ENCODE measurements around the gene SERINC2.

SERINC2 gene

GRCh38 chr1:31434979-31435378 is 22.0 kb downstream of the SERINC2 start (continued):
- no peak for TF ChIP-seq ZNF8 (CRISPR knock-in tag; IDR thresholded peaks at IDR 0.05)

DNA sequence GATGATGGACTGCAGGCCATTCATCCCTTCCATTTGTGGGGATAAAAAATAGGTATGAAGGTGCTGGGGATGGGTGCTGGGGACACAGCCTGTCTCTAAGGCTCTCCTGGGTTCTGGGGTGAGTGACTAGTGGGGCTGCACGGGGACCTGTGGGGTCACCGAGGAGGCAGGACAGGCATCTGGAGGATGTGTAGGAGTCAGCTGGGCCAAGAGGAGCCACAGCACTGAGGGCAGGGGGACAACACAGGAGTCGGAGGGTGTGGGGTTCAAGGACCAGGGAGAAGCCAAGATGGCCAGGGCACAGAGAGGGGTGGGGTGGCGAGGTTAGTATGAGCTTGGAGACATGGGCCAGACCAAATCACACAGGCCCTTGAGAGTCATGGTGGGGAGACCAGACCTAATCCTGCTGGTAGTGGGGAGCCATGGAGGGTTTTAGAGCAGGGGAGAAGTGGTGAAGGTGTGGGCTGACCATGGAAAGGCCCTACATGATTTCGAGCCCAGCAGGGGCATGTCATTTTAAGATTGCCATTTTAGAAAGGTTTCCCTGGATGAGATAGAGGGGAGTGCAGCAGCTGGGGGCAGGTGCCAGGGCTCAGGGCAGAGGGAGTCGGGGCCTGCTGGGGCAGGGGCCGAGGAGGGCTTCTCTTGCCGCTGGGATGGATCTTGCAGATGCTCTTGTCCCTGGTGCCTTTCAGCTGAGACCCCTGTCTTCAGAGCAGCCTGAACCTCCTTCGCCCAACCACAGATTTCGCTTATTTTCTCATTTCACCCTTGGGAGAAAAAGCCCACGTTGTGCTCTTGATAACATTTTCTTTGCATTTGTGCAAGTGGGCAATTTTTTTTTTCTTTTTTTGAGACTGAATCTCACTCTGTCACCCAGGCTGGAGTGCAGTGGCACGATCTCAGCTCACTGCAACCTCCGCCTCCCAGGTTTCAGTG is 22.7 kb downstream of the SERINC2 start:
- TF ChIP-seq, protein P1, sequence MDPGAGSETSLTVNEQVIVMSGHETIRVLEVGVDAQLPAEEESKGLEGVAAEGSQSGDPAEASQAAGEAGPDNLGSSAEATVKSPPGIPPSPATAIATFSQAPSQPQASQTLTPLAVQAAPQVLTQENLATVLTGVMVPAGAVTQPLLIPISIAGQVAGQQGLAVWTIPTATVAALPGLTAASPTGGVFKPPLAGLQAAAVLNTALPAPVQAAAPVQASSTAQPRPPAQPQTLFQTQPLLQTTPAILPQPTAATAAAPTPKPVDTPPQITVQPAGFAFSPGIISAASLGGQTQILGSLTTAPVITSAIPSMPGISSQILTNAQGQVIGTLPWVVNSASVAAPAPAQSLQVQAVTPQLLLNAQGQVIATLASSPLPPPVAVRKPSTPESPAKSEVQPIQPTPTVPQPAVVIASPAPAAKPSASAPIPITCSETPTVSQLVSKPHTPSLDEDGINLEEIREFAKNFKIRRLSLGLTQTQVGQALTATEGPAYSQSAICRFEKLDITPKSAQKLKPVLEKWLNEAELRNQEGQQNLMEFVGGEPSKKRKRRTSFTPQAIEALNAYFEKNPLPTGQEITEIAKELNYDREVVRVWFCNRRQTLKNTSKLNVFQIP (CRISPR knock-in tag; IDR thresholded peaks at IDR 0.05; ENCODE audit: borderline replicate concordance, low read depth) = no peak
- no peak for TF ChIP-seq GLIS3 (CRISPR knock-in tag; IDR thresholded peaks at IDR 0.05)
- no peak for ATAC-seq

- no peak for TF ChIP-seq ISL1 (CRISPR knock-in tag; IDR thresholded peaks at IDR 0.05)
- no peak for ATAC-seq
These were observed 23.8 kb downstream of the SERINC2 start for GRCh38 chr1:31436596-31437432.

DNA sequence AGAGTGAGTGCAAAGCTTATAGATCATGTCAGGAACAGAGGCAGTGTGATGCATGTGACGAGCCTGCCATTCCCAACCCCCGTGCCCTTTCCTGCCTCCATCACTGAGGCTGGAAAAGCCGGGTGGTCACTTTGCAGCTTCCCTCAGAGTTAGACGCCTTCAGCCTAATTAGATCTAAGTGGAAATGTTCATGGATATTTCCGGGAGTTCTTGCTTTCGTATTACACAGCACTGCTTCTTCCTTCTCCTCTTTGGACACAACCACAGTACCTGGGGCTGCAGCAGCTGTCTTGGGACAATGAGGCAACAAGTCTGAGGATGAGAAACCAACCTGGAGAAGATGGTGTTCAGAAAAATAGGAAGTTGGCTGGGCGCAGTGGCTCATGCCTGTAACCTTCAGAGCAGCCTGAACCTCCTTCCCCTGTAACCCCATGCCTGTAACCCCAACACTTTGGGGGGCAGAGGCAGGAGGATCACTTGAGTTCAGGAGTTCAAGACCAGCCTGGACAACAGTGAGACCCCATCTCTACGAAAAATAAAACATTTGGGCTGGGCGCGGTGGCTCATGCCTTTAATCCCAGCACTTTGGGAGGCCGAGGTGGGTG is 24.5 kb downstream of the SERINC2 start:
- TF ChIP-seq ZFP3 (CRISPR knock-in tag; IDR thresholded peaks at IDR 0.05) (no peak), PPARA (CRISPR knock-in tag; IDR thresholded peaks at IDR 0.05; ENCODE audit: borderline replicate concordance) (no peak)
- TF ChIP-seq, protein P1 (CRISPR knock-in tag; IDR thresholded peaks at IDR 0.05; ENCODE audit: borderline replicate concordance, low read depth) = no peak
- no peak for ATAC-seq

GRCh38 chr1:31439276-31439675 is 26.3 kb downstream of the SERINC2 start:
- TF ChIP-seq, protein P1 (CRISPR knock-in tag; IDR thresholded peaks at IDR 0.05; ENCODE audit: borderline replicate concordance, low read depth) = no peak
- no peak for TF ChIP-seq PPARA (CRISPR knock-in tag; IDR thresholded peaks at IDR 0.05; ENCODE audit: borderline replicate concordance)
- no peak for TF ChIP-seq SNAI2 (CRISPR knock-in tag; IDR thresholded peaks at IDR 0.05)
- no peak for ATAC-seq

DNA sequence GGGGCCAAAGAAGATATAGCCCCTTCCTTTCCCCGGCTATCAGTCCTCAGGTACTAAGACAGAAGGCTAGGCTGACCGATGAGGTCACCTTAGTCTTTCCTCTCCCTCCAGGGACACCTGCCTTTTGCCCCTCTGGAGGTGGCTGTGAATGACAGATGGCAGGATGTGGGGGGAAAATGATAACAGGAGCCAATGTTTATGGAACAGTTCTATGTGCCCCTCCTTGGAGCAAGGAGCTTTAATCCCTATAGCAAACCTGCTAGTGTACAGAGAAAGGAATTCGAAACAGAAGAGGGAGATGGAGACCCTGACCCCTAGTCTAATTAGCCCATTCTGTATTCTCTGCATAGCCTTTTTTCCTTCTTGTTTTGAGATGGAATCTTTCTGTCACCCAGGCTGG is 28.1 kb downstream of the SERINC2 start:
- TF ChIP-seq ZNF8 (CRISPR knock-in tag; IDR thresholded peaks at IDR 0.05) (no peak), TCF4 (CRISPR knock-in tag; IDR thresholded peaks at IDR 0.05; ENCODE audit: borderline replicate concordance) (no peak), ZC3H10 (CRISPR knock-in tag; IDR thresholded peaks at IDR 0.05) (no peak), PPARA (CRISPR knock-in tag; IDR thresholded peaks at IDR 0.05; ENCODE audit: borderline replicate concordance) (no peak), ZNF70 (CRISPR knock-in tag; IDR thresholded peaks at IDR 0.05) (no peak), ISL1 (CRISPR knock-in tag; IDR thresholded peaks at IDR 0.05) (no peak), ZNF565 (CRISPR knock-in tag; conservative IDR thresholded peaks at IDR 0.05; ENCODE audit: low read depth) (no peak), ESRRG (CRISPR knock-in tag; IDR thresholded peaks at IDR 0.05) (no peak), ARNTL (CRISPR knock-in tag; IDR thresholded peaks at IDR 0.05; ENCODE audit: borderline replicate concordance, low read depth) (no peak), CSDC2 (CRISPR knock-in tag; IDR thresholded peaks at IDR 0.05) (no peak), BACH2 (CRISPR knock-in tag; IDR thresholded peaks at IDR 0.05; ENCODE audit: borderline replicate concordance) (no peak), OSR1 (CRISPR knock-in tag; IDR thresholded peaks at IDR 0.05) (no peak)
- TF ChIP-seq, protein P1 (CRISPR knock-in tag; IDR thresholded peaks at IDR 0.05; ENCODE audit: borderline replicate concordance, low read depth) = no peak
- TF ChIP-seq, protein P2, sequence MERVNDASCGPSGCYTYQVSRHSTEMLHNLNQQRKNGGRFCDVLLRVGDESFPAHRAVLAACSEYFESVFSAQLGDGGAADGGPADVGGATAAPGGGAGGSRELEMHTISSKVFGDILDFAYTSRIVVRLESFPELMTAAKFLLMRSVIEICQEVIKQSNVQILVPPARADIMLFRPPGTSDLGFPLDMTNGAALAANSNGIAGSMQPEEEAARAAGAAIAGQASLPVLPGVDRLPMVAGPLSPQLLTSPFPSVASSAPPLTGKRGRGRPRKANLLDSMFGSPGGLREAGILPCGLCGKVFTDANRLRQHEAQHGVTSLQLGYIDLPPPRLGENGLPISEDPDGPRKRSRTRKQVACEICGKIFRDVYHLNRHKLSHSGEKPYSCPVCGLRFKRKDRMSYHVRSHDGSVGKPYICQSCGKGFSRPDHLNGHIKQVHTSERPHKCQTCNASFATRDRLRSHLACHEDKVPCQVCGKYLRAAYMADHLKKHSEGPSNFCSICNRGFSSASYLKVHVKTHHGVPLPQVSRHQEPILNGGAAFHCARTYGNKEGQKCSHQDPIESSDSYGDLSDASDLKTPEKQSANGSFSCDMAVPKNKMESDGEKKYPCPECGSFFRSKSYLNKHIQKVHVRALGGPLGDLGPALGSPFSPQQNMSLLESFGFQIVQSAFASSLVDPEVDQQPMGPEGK (CRISPR knock-in tag; IDR thresholded peaks at IDR 0.05; ENCODE audit: borderline replicate concordance) = no peak
- no peak for ATAC-seq
